ENCODE data around the gene OTUB1. TPM values are rescaled to one million over a fixed set of nuclear protein-coding genes. Genes with fewer than 3 reads are reported as not detected.
A peak's percentile ranks its signal among the peaks of the same experiment; 100 is the strongest.

OTUB1 gene
- total and polyA plus RNA-seq, 9 of the 15 experiments (the other 6 are each of a cell fraction or from before 2014, with no cell fraction given) = 29.5 to 134 (median 66.1) TPM

DNA sequence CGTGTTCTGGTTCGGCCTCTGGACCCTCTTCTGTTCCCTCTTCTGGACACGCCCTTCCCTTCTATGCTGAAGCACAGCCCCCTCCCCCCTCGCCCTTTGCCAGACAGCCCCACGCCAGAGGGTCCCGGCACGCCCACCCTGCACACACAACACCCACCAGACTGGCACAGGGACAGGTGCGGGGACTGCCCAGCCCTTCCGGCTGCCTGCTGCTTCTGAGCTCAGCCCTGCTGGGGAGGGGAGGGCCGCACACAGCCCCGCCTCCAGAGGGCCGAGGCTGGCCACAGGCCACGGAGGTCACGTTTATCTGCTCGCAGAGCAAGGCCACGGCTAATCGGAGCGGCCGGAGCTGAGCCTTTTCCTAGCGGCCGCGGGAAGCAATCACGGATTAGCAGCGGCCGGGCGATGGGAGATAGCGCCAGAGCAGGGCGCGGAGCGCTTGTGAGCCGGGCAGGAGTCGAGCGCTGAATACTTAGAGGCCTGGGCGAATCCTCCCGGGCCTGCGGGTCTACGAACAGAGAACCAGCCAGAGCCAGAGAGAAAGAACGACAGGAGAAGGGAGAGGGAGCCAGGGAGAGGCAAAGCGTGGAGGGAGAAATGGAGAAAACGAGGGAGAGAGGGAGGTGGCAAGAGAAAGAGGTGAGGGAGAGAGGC is 21.5 kb downstream of the OTUB1 start (continued):
- TF ChIP-seq HNRNPH1 (optimal IDR thresholded peaks at IDR 0.05; ENCODE audit: low read depth, low read length) = no peak
- TF ChIP-seq ZNF584 (CRISPR knock-in tag; IDR thresholded peaks at IDR 0.05; ENCODE audit: low read depth) = peak; percentile 76; the same call in 1 of the 2 replicates
- TF ChIP-seq FOXK1 (CRISPR knock-in tag; IDR thresholded peaks at IDR 0.05; ENCODE audit: borderline replicate concordance) = no peak
- no peak for TF ChIP-seq RBM39 (optimal IDR thresholded peaks at IDR 0.05; ENCODE audit: low read depth, low read length)
- TF ChIP-seq TBP (optimal IDR thresholded peaks at IDR 0.05; ENCODE audit: low read depth, low read length) = peak; percentile 52
- TF ChIP-seq CREB3L1 (IDR thresholded peaks at IDR 0.05; ENCODE audit: borderline replicate concordance, low read depth) = no peak
- TF ChIP-seq SMARCA4 (IDR thresholded peaks at IDR 0.05) = peak; percentile 85
- TF ChIP-seq, protein P1, sequence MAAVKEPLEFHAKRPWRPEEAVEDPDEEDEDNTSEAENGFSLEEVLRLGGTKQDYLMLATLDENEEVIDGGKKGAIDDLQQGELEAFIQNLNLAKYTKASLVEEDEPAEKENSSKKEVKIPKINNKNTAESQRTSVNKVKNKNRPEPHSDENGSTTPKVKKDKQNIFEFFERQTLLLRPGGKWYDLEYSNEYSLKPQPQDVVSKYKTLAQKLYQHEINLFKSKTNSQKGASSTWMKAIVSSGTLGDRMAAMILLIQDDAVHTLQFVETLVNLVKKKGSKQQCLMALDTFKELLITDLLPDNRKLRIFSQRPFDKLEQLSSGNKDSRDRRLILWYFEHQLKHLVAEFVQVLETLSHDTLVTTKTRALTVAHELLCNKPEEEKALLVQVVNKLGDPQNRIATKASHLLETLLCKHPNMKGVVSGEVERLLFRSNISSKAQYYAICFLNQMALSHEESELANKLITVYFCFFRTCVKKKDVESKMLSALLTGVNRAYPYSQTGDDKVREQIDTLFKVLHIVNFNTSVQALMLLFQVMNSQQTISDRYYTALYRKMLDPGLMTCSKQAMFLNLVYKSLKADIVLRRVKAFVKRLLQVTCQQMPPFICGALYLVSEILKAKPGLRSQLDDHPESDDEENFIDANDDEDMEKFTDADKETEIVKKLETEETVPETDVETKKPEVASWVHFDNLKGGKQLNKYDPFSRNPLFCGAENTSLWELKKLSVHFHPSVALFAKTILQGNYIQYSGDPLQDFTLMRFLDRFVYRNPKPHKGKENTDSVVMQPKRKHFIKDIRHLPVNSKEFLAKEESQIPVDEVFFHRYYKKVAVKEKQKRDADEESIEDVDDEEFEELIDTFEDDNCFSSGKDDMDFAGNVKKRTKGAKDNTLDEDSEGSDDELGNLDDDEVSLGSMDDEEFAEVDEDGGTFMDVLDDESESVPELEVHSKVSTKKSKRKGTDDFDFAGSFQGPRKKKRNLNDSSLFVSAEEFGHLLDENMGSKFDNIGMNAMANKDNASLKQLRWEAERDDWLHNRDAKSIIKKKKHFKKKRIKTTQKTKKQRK (IDR thresholded peaks at IDR 0.05; ENCODE audit: borderline replicate concordance, low read depth, low read length) = no peak
- 0 out of 2 replicates have a peak, but pooled peaks have one; percentile 69 for TF ChIP-seq STAT6 (CRISPR knock-in tag; IDR thresholded peaks at IDR 0.05)
- TF ChIP-seq GABPA (tag; conservative IDR thresholded peaks at IDR 0.05; ENCODE audit: low read depth) = no peak; the same call in 1 of the 2 replicates
- peak; percentile 90 for TF ChIP-seq TARDBP (IDR thresholded peaks at IDR 0.05)
- TF ChIP-seq GATA2 (CRISPR knock-in tag; IDR thresholded peaks at IDR 0.05) = peak; percentile 100
- TF ChIP-seq TCFL5 (CRISPR knock-in tag; conservative IDR thresholded peaks at IDR 0.05) = no peak

All from K562 (cell line).